Activated CD4-positive, CD25-positive, alpha-beta regulatory T cell treated with anti-CD3 and anti-CD28 coated beads, Interleukin-2, amount 50 U/mL, for 24 hours (primary cell): ENCODE data around the gene FMNL2.

Source experiments
- ATAC-seq, 2 donors: fragments of 150-1000 bp; cut with Tn5 transposase; one replicate each; pipeline ENCODE4 v1.10.0; 2021; ENCODE audit warnings: mild to moderate bottlenecking in 1 of 2, moderate library complexity in 1 of 2

The FMNL2 gene

DNA sequence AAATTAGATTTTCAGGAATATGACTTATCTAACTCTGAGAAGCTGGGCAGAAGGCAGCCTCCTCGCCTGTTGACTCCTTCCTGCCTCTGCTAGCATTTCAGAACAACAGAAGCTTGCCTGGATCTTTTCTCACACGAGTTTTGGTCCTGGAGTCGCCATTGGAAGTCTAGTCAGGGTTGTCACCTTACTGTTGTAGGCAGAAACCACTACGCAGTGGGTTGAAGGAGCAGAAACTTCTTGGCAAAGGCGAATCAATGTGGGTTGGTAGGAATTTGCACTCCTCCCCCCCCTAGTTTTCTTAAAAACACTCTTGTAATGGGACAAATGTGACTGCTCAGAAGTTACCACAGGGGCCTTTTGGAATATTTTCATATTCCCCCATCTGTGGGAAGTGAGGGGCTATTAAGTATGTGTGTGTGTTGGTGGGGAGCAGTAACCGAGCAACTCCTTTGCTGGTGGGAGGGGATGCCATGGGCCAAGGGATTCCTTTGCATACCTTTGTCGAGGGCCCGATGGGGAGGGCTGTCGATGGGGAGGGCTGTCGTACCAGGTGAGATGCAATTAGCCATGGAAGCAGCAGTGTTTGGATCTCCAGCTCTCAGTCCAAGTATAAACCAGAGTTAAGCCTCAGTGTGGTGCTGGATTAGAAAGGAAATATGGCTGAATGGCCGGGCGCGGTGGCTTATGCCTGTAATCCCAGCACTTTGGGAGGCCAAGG is 117.4 kb downstream of the FMNL2 start:
- ATAC-seq = no peak

DNA sequence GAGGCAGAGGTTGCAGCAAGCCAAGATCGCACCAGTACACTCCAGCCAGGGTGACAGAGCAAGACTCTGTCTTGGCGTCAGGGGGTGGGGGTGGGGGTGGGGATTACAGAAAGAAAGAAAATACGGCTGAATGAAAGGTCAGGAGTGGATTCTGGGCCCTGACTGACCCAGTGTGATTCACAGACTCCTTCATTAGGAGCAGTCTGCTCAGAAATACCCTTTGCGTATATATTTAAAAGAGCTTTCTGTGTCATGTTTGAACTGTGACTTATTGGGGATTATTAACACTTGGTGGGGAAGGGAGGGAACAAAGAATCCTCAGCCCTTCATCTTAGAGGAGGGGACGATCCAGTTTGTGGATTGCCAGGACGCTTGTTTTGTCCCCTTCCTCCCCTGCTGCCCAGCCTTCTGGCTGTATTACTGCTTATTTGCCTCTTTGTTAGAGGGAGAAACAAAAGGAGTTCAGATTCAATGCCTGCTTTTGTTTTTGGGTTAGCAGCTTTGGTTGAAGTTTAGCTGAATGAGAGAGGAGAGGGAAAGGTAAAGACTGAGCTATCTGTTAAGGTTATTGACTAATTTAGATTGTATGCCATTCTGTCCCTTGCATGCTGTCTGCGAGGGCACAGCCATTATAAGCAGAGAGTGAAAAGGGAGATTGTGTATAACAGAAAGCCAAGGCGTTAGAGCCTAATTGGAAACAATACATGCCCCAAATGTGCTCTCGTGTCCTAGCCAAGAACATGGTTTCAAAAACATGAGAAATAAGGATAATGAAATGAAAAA is 118.3 kb downstream of the FMNL2 start:
- ATAC-seq = no peak

DNA sequence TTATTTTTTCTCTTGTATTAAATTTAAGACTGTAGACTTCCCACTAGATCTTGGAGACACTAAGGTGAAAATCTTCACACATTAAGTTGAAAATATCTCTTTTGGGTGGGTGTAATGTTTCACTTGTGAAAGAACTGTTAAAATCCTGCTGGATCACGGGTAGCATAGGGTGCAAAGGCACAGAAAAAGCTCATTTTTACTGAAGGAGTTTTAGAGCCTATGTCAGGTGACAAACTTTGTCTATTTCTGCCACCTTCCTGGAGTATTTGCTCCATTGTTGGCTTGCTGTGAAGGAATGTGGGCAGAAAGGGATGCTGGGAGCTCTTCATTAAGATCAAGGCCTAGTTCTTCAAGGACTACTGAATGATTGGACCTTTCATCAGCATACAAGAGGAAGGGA is 119.4 kb downstream of the FMNL2 start:
- no peak for ATAC-seq

DNA sequence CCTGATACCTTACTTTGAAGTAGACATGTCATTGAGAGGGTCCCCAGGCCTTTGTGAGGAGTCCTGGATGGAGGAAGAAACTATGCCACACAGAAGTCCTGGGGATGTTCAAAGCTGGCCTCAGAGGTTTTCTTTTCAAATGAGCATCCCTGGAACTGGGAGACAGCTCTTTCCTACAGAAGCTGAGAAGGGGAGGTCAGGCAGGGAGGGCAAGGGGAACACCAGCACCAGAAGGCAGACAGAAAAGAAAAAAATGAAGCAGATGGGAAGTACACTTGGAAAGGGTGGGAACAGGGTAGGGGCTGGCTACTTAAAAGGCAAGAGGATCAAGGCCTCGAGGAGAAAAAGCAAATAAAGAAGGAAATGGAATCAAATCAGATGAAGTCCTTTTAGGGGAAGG is 120.0 kb downstream of the FMNL2 start:
- ATAC-seq = no peak

DNA sequence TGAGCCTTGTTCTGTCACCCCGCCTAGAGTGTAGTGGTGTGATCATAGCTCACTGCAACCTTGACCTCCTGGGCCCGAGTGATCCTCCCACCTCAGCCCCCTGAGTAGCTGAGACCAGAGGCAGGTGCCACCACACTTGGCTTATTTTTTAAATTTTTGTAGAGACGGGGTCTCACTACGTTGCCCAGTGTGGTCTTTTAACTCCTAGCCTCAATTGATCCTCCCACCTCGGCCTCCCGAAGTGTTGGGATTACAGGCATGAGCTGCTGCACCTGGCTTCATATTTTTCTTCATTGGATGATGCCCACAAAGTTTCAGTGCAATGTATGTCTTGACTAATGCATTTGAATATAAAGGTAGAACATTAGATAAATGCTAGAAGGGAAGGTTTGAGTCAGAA is 120.8 kb downstream of the FMNL2 start:
- ATAC-seq = no peak

DNA sequence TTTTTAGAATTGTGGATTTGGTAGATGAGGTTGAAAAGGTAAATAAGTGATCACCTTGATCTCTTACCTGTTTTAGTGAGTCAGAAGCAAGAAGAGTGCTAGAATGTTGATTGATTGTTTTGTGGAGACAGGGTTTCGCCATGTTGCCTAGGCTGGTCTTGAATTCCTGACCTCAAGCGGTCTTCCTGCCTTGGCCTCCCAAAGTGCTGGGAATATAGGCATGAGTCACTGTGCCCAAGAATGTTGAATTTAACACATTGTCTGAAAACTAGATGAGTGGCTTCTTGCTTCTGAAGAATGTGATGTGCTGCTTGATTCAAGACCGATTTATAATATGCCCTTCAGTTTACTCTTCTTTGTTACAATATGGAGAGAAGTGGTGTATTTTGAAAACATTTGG is 121.3 kb downstream of the FMNL2 start:
- no peak for ATAC-seq

DNA sequence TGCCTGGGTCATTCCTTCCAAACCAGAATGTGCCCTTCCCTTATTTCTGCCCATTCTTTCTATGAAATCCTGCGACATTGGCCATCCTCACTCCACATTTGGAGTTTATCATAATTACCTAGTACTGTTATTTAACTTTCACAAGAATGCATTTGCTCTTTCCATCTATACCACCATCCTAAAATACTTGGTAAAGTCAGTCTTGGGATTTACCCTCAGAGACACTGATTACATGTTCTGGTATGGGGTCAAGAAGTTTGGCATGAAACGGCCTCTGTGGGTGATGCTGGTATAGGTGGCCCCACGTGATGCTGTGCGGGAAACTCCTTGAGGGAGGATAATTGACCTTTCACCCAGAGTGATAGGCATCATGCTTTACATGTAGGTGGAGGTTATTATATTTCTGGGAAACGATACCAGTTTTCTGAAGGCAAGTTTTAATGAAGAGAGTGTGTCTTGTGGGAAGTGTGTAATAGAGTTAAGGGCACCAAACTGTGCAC is 123.5 kb downstream of the FMNL2 start:
- ATAC-seq = no peak

DNA sequence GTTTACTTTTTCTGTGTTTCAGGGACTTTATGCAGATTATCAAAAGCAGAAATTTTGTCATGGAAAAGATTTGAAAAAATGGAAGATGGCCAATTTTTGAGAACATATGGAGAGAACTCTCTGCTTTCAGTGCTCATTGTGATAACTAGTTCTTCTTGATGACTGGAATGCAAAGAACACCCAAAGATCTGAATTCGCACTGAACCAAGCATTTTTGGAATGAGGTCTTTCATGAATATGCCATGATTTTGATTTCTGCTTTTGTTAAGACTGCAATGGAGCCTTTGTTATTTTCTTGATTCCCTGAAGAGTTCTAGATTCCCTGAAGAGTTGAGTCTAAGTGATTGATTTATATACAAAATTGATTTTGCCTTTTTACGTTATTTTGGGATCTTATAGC is 124.1 kb downstream of the FMNL2 start:
- no peak for ATAC-seq

DNA sequence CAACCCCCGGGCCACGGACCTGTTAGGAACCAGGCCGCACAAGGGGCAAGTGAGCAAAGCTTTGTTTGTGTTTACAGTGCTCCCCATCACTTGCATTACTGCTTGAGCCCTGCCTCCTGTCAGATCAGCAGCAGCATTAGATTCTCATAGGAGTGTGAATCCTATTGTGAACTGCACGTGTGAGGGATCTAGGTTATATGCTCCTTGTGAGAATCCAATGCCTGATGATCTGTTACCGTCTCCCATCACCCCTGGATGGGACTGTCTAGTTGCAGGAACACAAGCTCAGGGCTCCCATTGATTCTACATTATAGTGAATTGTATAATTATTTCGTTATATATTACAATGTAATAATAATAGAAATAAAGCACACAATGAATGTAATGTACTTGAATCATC is 125.6 kb downstream of the FMNL2 start:
- ATAC-seq = no peak

DNA sequence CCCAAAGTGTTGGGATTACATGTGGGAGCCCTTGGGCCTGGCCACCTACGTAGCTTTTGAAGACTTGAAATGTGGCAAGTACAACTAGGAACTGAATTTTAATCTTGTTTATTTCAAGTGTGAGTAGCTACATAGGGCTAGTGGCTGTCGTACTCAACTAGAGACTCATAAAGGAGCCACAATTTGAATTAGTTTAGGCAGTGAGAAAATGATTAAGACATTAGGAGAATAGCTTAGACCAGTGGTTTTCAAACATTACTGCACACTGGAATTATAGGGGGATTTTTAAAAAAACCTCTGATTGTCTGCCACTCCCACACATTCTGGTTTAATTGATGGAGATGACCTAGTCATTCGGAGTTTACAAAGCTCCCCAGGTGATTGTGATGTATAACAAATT is 127.1 kb downstream of the FMNL2 start:
- no peak for ATAC-seq

DNA sequence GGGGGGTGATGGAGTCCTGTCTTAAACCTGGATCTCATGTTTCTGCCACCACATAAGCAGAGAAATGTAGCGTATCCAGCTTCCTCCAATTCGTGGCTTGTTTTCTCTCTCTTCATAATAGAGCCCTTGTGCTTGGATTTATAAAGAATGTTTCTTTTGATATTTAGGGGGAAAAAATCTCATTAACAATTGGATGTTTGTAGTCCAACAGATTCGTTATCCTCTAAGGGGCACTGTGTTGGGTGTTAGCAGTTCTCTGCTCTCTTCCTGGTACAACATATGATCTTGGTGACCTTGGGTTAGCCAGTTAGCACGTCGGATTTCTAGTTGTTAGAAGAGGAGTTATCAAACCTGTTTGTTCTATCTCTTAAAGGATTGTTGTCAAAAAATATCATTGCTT is 127.8 kb downstream of the FMNL2 start:
- no peak for ATAC-seq

DNA sequence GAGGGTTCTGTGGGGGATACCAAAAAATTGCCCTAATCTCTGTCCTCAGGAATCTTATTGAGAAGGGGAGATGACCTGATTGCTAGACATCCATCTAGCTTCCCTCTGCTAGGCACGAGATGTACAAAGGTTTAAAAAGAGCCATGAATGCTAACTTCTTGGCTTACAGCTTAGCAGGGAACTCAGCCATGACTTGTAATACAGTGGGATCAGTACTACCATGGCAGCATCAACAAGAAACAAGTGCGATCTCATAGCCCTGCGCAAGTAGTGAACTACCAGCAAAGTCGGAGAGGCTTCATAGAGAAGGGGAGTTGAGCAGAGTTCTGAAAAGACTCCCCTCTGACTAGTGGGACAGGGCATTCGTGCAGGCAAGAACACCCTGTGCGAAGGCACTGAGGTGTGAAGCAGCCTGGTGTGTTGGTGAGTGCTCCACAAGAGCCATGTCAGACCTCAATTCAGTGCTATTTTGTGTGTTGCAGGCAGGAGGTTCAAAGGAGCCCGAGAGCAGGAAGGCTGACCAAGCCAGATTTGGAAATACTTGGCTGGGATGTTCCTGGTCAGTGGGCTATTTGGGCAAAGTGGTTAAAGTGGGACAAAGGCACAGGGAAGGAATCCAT is 130.0 kb downstream of the FMNL2 start:
- no peak for ATAC-seq

DNA sequence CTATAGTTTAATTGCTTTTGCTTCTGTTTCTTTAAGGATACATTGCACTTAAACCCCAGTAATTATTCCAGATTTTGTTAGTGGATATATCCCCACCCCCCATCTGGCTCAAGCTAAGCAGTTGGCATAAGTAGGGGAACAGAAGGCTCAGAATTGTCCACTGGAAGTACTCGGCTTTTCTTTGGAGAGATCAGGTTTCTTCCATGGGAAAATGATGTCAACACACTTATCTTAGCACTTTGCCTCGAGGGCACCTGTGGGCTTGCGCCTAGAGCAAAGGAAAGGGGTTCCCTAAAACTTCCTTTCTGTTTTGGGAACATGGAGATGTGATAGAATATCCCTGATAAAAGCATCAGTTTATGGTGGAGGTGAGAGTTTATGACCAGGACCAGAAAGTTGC is 130.6 kb downstream of the FMNL2 start:
- no peak for ATAC-seq

DNA sequence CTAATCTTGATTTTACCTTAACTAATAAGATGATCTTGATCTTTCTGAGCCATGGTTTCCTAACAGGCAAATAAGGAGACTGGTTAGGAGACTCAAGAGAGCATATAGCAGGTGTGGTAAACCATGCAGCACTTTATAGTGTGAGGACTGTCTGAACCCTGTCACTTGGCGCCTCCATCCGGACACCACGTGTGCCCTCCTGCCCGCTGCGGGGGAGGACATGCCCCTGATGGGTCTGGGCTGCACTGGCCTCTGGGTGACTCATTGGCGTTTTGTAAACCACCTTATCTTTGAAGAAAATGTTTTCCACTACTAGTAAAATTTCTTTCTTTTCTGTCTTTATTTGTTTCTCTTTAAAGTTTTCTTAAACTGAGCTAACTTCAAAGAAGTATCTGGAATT is 131.1 kb downstream of the FMNL2 start:
- ATAC-seq = no peak

DNA sequence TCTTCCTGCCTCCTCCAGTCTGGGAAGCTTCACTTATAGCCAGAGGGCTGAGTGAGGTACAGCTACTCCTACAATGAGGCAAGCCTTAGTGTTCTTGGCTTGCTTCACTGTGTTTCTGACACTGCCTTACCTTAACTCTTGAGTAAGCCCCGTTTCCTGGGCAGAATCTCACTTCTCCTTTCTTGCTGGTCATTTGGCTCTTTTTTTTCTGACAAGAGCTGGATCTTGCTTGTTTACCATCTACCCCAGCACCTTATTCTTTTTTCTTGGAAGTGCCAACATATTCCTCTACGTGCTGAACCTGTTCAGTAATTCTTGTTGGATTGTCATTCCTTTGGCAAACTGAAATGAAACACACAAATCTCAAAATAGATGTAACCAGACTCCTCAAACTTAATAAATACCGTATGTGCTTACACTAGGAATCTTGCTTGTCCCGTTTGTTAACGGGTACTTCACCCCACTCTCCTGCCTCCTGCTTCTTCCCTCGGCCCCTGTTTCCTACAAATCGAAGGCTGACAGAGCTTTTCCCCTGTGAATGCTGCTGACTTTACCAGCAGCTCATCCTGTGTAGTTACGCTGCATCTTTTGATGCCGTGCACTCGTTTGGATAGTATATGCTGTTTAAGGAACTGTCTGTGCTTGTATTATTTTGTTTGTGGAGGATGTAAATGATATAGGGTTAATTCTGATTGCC is 132.2 kb downstream of the FMNL2 start:
- ATAC-seq = no peak

DNA sequence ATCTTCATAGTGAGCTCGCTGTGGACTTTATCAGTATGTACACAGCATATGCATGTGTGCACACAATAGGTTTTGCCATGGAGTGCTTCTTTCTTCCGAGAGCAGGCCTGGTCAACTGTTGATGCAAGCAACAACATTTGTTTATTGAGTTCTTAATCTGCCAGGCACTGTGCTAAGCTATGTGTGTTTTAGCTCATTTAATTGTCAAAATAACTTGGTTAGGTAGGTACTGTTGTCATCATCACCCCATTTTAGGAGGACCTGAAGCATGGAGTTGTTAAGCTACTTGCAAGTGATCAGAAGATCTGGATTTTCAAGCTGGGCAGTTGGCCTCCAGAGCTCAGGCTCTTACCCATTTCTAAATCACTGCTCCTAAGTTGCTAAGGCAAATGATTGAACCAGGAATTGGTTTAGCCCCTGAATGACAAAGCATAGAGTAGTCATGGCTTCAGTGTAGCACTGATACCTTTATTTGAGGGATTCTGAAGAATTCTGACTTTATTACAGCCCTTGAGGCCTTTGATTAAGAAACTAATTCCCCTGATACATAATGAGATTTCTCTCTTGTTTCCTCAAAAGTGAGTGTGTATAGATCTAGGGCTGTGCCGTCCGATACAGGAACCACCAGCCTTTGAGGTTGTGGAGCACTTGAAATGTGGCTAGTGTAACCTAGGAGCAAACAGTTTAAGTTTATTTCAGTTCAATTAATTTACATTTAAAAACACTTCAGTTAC is 132.9 kb downstream of the FMNL2 start:
- ATAC-seq = no peak

DNA sequence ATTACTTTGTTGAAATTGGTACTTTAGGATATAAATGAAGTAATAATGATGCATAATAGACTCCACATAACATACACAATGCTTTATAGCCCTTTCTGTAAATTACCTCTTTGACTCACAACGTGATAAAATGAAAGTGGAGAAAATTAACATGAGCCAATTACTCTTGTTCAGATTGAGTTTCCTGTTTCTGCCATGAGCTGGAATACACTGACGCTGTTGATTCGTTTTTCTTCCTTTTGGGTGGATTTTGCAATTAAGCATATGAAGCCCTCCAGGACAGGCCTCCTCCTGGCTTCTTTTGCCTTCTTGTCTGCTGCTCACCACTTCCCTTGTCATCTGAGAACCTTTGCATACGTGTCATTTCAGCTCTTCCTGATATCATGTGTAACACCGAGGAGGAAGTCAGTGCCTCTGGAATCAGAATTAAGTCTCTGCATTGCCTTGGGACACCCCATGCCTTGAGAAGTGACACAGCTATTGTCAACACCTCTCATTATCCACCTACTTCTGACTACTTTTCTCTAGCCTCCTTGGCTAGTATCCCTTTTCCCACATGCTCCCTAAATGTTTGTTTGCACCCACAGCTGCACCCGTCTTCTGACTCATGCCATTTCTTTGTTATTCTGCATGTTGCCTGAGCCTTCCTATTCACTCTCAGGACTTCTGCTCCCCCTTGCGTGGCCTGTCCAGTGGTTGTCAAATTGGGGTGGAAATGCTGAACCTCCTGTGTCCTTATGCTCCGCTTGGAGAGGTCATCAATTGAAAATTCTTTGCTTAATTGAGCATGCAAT is 134.1 kb downstream of the FMNL2 start:
- ATAC-seq = no peak

DNA sequence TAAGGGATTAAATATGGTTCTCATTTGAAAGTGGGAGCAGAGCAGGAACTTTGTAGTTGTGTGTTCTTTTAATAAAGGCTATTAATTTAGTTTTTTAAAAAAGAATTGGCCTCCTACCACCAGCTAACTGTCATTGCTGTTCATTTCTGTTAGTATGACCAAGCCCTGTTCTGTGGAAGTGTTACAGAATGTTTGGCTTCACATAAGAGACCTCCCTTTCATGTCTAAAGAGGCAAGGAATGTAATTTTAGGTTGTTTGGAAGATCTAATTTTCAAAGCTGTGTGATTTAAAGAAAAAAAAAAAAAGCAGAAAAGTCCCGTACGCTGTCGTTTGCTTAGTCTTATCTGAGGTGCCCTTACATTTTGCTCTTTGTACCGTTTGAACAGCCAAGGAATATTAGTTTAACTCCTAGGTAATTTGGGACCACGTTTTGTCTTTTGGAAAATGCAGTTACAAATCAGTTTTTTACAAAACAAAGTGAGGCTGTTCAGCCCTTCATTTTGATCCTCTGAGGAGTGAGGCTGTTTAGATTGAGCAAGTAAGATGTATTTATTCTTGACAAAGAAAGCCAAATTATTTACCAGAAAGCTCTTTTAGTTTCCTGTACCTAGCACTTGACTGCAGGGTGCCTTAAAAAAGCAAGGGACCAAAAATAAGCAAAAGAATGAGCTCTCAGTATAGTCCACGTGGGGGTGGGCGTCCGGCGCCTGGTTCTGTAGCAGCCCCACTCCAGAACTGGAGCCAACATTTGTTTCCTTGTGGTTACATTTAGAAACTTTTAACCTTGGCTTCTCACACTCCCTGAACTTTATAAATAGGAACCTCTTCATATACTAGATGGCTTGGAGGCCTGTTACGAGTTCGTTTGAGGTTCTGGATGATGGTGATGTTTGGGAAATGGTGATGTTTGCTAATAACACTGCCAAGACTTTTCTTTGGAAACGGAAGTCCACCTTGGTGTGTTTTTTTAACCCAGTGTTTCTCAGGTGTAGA is 136.2 kb downstream of the FMNL2 start:
- ATAC-seq = no peak

DNA sequence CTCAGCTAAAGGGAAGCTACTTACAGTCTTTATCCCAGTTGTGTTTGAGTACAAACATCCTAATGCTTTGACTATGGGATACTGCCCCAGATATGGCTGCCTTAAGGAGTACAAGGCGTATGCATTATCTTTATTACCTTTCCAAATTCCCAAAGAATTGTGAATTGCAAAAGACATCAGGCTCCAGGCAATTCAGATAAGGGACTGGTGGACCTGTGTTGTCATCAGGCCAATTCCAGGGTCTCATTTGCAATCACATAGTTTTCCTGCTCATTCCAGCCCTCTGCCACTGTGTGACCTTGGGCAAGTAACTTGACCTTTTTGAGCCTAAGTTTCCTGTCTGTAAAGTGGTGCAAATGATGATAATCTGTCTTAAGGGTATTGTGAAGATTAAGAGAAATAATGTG is 137.5 kb downstream of the FMNL2 start:
- ATAC-seq = no peak

DNA sequence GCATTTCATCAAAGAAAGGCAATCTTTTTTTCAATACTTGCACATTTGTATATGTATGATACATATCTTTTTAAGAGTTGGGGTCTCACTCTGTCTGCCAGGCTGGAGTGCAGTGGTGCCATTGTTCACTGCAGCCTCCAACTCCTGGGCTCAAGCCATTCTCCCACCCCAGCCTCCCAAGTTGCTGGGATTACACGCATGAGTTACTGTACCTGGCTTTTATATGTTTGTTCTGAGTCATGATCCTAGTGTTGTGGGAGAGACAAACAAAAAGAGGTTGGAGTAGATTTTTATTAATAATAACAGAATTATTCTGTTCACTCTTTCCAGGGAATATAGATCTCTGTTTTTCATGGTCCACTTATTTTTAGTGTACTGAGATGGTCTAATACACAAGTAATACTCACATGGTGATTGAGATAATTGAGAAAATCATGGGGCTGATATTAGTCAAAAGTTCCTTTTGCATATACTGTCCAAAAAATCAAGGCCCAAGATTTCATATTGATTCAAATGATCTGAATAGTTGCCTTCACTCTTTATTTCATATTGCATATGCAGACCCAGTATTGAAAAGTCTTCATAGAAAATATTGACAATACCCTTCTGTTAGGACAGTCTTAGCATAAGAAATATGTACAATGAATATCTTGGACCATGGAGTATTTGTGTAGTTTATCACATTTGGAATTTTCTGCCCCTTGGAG is 138.3 kb downstream of the FMNL2 start:
- ATAC-seq = no peak
